Bronchial epithelial cell (primary cell): ENCODE measurements around the gene SUPT4H1. TPM values are rescaled to one million over a fixed set of nuclear protein-coding genes. Genes with fewer than 3 reads are reported as not detected.

Source experiments
- DNase-seq: peaks from one replicate; pipeline ENCODE4 v3.0.0-alpha.2; 2010; ENCODE audit warnings: low read depth
- FAIRE-seq: peaks from 2 replicates; lab custom pipeline; 2011; peaks lifted over from hg19 to GRCh38; lab: Jason Lieb, UNC
- H3K27me3 ChIP-seq: 2 replicates; pipeline ENCODE4 v1.5.1; 2011; ENCODE audit warnings: low read length; ENCODE audit not compliant: control insufficient read depth, insufficient read depth
- H3K36me3 ChIP-seq: 2 replicates; pipeline ENCODE4 v1.5.1; 2011; ENCODE audit warnings: low read length; ENCODE audit not compliant: control insufficient read depth, insufficient read depth
- H3K4me3 ChIP-seq: 2 replicates; pipeline ENCODE4 v1.5.1; 2011; ENCODE audit warnings: mild to moderate bottlenecking, low read depth, low read length, control low read depth
- total RNA-seq: library from RNA; depleted of rRNA; stranded (reverse); fragments of >200 nt; gene quantifications from 2 replicates; pipeline ENCODE4 v1.2.1, GENCODE V29; 2014
- TF ChIP-seq, protein P1 (sequence below): IDR thresholded peaks from 2 replicates; pipeline ENCODE4 v1.5.1; 2011; ENCODE audit warnings: mild to moderate bottlenecking, moderate library complexity, low read length, control low read depth, inconsistent platforms; ENCODE audit not compliant: insufficient read depth, severe bottlenecking

SUPT4H1 gene
- total RNA-seq, 1 donor from 2014 or later: 52.1 TPM

DNA sequence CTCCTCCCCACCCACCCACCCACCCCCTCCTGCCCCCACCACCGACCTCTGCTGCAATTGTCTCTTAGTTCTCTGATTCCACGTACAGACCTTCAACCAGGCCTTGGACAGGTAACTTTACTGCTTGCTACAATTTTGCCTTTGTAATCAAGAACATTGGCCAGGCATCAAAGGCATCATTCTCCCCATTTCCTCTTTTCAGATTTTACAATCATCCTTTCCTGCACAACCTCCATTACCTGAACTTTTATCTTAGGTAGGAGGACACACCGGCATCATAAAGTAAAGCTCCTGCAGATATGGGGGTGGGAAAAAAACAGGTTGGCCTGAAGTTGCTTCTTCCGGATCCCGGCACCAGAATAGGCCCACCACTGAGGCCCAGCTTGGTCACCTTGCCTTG lies 25.7 kb upstream of the SUPT4H1 start:
- DNase-seq: no peak
- FAIRE-seq: no peak
- Histone ChIP-seq H3K27me3 (no peaks in the 10 kb centered on the region), H3K36me3 (no peaks in the 10 kb centered on the region), H3K4me3 (no peak overlapping the region)
- TF ChIP-seq, protein P1, sequence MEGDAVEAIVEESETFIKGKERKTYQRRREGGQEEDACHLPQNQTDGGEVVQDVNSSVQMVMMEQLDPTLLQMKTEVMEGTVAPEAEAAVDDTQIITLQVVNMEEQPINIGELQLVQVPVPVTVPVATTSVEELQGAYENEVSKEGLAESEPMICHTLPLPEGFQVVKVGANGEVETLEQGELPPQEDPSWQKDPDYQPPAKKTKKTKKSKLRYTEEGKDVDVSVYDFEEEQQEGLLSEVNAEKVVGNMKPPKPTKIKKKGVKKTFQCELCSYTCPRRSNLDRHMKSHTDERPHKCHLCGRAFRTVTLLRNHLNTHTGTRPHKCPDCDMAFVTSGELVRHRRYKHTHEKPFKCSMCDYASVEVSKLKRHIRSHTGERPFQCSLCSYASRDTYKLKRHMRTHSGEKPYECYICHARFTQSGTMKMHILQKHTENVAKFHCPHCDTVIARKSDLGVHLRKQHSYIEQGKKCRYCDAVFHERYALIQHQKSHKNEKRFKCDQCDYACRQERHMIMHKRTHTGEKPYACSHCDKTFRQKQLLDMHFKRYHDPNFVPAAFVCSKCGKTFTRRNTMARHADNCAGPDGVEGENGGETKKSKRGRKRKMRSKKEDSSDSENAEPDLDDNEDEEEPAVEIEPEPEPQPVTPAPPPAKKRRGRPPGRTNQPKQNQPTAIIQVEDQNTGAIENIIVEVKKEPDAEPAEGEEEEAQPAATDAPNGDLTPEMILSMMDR: no peak

DNA sequence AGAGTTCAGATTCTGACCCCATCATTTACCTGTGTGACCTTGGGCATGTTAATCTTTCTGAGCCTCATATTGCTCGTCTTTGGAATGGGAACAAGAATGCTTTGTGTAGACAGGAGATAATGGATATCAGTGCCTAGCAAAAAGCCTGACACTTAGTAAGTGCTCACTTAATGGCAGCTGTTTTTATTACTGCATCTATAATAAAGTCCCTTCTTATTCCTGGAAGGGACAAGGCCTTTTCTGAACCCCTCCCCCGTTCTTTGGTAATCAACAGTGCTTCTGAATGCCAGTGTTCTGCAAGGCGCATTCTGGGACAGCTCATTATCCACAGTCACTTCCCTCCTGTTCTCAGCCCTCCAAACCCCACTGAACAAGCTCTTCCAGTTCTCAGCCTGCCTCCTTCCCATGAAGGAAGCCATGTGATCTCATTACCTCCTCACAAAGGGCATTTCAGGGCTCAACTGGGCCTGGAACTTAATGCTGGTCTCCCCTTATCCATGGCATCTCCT lies 25.1 kb upstream of the SUPT4H1 start:
- DNase-seq: peak; percentile 90
- FAIRE-seq: no peak
- TF ChIP-seq, protein P1: no peak
- Histone ChIP-seq H3K27me3 (no peaks in the 10 kb centered on the region), H3K36me3 (no peaks in the 10 kb centered on the region), H3K4me3 (no peak overlapping the region)

DNA sequence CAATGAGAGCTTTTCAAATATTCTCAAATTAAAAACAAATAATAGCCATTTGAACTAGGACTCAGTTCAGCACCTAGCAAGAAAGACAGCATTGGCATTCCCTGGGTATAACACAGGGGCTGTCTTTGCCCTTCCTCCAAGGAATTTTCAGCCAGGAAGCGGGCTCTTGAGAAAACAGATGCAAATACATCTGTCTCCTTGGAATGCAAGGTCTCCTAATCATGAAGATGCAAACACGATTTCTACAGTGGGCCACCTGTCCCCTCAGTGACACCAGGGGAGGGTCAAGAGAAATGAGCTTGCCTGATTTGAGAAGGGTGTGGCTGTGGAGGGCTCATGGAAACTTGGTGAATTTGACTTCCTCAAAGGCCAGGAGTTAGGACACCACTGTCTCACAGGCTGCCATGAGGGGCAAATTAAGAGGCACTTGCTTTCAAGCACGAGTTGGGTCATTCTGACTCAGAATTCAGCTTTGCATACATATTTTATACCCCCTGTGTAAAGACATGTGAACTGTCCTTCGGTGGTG lies 24.5 kb upstream of the SUPT4H1 start:
- H3K36me3 ChIP-seq: no peaks in the 10 kb centered on the region
- DNase-seq (no peak), FAIRE-seq (peak; percentile 40)
- TF ChIP-seq, protein P1: no peak
- H3K27me3 ChIP-seq: no peaks in the 10 kb centered on the region
- no peak overlapping the region for H3K4me3 ChIP-seq

DNA sequence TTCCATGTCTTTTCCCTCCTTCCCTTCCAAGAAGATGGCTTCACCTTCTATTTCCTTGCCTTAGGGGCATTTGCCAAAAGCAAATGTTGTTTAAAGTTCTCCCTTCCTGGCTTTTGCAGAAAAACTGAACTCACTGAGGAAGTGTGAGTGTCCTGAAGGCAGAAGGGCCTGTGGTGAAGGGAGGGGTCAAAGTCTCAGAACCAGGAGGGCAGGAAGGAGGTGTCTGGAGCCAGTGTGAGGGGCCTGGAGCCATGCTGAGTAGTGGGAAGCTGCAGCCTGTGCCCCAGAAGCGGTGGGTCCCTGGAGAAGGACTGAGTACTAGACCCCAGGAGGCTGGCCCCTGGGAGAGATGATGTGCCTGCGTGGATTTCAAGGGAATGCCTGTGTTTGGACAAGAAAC lies 23.8 kb upstream of the SUPT4H1 start:
- H3K27me3 ChIP-seq: no peaks in the 10 kb centered on the region
- no peak for DNase-seq
- TF ChIP-seq, protein P1: no peak
- H3K4me3 ChIP-seq: no peak overlapping the region
- FAIRE-seq: no peak
- H3K36me3 ChIP-seq: peaks cover 4% of the 10 kb centered on the region

DNA sequence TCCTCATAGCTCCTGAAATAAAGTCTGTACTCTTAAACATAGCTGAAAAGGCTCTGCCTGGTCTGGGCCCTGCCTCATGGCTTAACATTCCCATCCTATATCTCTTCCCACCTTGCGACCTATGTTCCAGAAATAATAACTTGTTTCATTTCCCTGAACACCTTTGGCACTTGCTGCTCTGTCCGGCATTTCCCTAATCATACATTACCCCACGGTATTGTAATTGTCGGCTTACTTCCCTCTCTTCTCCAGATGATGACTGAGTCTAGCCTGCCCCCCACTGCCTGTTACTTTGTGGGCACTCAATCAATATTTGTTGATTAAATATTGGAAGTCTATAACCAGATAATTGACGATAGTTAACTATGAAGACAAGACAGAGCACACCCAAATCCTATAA lies 23.3 kb upstream of the SUPT4H1 start:
- FAIRE-seq (no peak), DNase-seq (no peak)
- Histone ChIP-seq H3K4me3 (no peak overlapping the region), H3K36me3 (peaks cover 7% of the 10 kb centered on the region), H3K27me3 (no peaks in the 10 kb centered on the region)
- TF ChIP-seq, protein P1: no peak

DNA sequence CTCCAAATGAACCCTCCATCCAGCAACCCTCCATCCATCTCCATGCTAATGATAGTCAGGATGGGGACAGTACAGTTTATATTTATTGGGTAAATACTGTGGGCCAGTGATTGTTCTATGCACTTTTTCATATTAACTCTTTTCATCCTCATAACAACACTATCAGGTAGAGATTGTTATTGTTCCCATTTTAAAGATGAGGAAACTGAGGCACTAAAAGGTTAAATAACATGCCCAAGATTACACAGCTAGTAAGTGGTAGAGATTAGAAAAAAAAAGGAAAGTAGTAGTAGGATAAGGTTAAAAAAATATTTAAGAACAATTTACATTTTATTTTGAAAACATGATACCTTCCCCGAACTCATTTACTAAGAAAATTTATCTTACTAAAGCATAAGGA lies 21.9 kb upstream of the SUPT4H1 start:
- TF ChIP-seq, protein P1: no peak

More for the DNA sequence above, 21.9 kb upstream of the SUPT4H1 start:
- H3K4me3 ChIP-seq: no peak overlapping the region
- peaks cover 7% of the 10 kb centered on the region for H3K36me3 ChIP-seq
- H3K27me3 ChIP-seq: no peaks in the 10 kb centered on the region
- DNase-seq: no peak
- FAIRE-seq: no peak
